PC-3 (cell line): ENCODE measurements around the gene GYPC. TPM values are rescaled to one million over a fixed set of nuclear protein-coding genes. Genes with fewer than 3 reads are reported as not detected.

Experiments used
- ATAC-seq: fragments of 200-7000 bp; cut with Tn5 transposase; 2 replicates; pipeline ENCODE4 v1.9.1; 2020; ENCODE audit warnings: mild to moderate bottlenecking, moderate library complexity
- BruUV-seq: library from RNA; stranded (reverse); fragments of 400-500 nt; replicated peaks from 2 replicates; lab custom pipeline; 2021; lab: Mats Ljungman, UMichigan
- CTCF ChIA-PET: fragments of 300-600 bp; sonication (Branson Sonifier 250); formaldehyde crosslinking; loops from one replicate; lab custom pipeline; 2022; ENCODE audit warnings: antibody characterized with exemption; lab: Charles Lee
- POLR2A ChIA-PET: fragments of 300-600 bp; sonication (Branson Sonifier 250); formaldehyde crosslinking; loops from one replicate; lab custom pipeline; 2022; ENCODE audit warnings: antibody characterized with exemption; ENCODE audit not compliant: unreplicated experiment; lab: Charles Lee
- DNase-seq: peaks from one replicate; pipeline ENCODE4 v3.0.0-alpha.2; 2015
- H2AFZ ChIP-seq: fragments of 300-600 bp; sonication (generic); 2 replicates; pipeline ENCODE4 v1.6.0; 2016; ENCODE audit warnings: antibody characterized with exemption, low read length
- H3F3A ChIP-seq: fragments of 300-600 bp; sonication (generic); one replicate; pipeline ENCODE4 v1.6.0; 2017; ENCODE audit warnings: antibody characterized with exemption, low read length, control low read depth, mild to moderate bottlenecking; ENCODE audit not compliant: unreplicated experiment
- H3K27ac ChIP-seq: fragments of 300-600 bp; sonication (generic); 2 replicates; pipeline ENCODE4 v1.5.1; 2016; ENCODE audit warnings: mild to moderate bottlenecking, low read length
- H3K27me3 ChIP-seq: fragments of 300-600 bp; sonication (generic); 2 replicates; pipeline ENCODE4 v1.6.1; 2016; ENCODE audit warnings: low read length, mixed read lengths
- H3K36me3 ChIP-seq: fragments of 300-600 bp; sonication (generic); 2 replicates; pipeline ENCODE4 v1.6.1; 2016; ENCODE audit warnings: low read depth, mixed run types, low read length, mixed read lengths
- H3K4me1 ChIP-seq: fragments of 300-600 bp; sonication (generic); 2 replicates; pipeline ENCODE4 v1.5.1; 2016; ENCODE audit warnings: low read length; ENCODE audit not compliant: insufficient read depth
- H3K4me2 ChIP-seq: fragments of 300-600 bp; sonication (generic); 2 replicates; pipeline ENCODE4 v1.6.0; 2016; ENCODE audit warnings: low read length
- H3K4me3 ChIP-seq: fragments of 300-600 bp; sonication (generic); 2 replicates; pipeline ENCODE4 v1.5.1; 2016; ENCODE audit warnings: mild to moderate bottlenecking, low read length, mixed read lengths
- H3K79me2 ChIP-seq: fragments of 300-600 bp; sonication (generic); 2 replicates; pipeline ENCODE4 v1.6.1; 2017; ENCODE audit warnings: low read length, mixed read lengths
- H3K9ac ChIP-seq: fragments of 300-600 bp; sonication (generic); 2 replicates; pipeline ENCODE4 v1.6.0; 2016; ENCODE audit warnings: mild to moderate bottlenecking, low read length
- H3K9me2 ChIP-seq: fragments of 300-600 bp; sonication (generic); replicated peaks from 2 replicates; pipeline ENCODE4 v1.6.1; 2016; ENCODE audit warnings: mixed run types, low read length, mixed read lengths
- H3K9me3 ChIP-seq: fragments of 300-600 bp; sonication (generic); 2 replicates; pipeline ENCODE4 v1.6.1; 2016; ENCODE audit warnings: low read length, mixed read lengths
- H4K20me1 ChIP-seq: fragments of 300-600 bp; sonication (generic); 2 replicates; pipeline ENCODE4 v1.6.1; 2016; ENCODE audit warnings: low read length, mixed read lengths
- EZH2 ChIP-seq: fragments of 300-600 bp; sonication (generic); IDR thresholded peaks from one replicate; pipeline ENCODE4 v1.6.1; 2017; ENCODE audit warnings: antibody characterized with exemption, mild to moderate bottlenecking, low read length; ENCODE audit not compliant: unreplicated experiment
- EZH2phosphoT487 ChIP-seq: fragments of 300-600 bp; sonication (generic); IDR thresholded peaks from 2 replicates; pipeline ENCODE4 v1.6.1; 2018; ENCODE audit warnings: mild to moderate bottlenecking, antibody characterized with exemption, low read length, borderline replicate concordance
- intact Hi-C: fragments of 100-400 bp; cut with micrococcal nuclease; formaldehyde crosslinking; loops from 2 replicates; pipeline ENCODE4 v1.9.0; 2023
- total RNA-seq: library from RNA; depleted of rRNA; stranded (reverse); fragments of >200 nt; gene quantifications from 2 replicates; pipeline ENCODE4 v1.2.3, GENCODE V29; 2014
- TF ChIP-seq, protein P1 (sequence below): fragments of 300-600 bp; sonication (generic); conservative IDR thresholded peaks from 2 replicates; pipeline ENCODE4 v1.5.1; 2017; ENCODE audit warnings: antibody characterized with exemption, low read depth, mild to moderate bottlenecking, low read length

GYPC gene
- total RNA-seq, 1 experiment from 2014 or later: not detected

GRCh38 chr2:126685629-126686028, 29.7 kb downstream of the GYPC start:
- TF ChIP-seq EZH2phosphoT487 (no peak), EZH2 (no peak)
- TF ChIP-seq, protein P1, sequence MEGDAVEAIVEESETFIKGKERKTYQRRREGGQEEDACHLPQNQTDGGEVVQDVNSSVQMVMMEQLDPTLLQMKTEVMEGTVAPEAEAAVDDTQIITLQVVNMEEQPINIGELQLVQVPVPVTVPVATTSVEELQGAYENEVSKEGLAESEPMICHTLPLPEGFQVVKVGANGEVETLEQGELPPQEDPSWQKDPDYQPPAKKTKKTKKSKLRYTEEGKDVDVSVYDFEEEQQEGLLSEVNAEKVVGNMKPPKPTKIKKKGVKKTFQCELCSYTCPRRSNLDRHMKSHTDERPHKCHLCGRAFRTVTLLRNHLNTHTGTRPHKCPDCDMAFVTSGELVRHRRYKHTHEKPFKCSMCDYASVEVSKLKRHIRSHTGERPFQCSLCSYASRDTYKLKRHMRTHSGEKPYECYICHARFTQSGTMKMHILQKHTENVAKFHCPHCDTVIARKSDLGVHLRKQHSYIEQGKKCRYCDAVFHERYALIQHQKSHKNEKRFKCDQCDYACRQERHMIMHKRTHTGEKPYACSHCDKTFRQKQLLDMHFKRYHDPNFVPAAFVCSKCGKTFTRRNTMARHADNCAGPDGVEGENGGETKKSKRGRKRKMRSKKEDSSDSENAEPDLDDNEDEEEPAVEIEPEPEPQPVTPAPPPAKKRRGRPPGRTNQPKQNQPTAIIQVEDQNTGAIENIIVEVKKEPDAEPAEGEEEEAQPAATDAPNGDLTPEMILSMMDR: no peak
- ChIA-PET POLR2A (no interaction called here), CTCF (no interaction called here)
- Histone ChIP-seq H3K79me2 (no peaks in the 10 kb centered on the region), H2AFZ (no peak overlapping the region), H3K9ac (no peak overlapping the region), H4K20me1 (no peaks in the 10 kb centered on the region), H3F3A (no peaks in the 10 kb centered on the region), H3K36me3 (no peaks in the 10 kb centered on the region), H3K4me2 (no peak overlapping the region), H3K4me3 (no peak overlapping the region), H3K9me3 (no peaks in the 10 kb centered on the region), H3K9me2 (no peaks in the 10 kb centered on the region), H3K27me3 (peaks cover 17% of the 10 kb centered on the region), H3K4me1 (no peaks in the 10 kb centered on the region), H3K27ac (no peak overlapping the region)
- BruUV-seq: no TSS peak
- DNase-seq (no peak), ATAC-seq (no peak)
- intact Hi-C loops: no loop called here

GRCh38 chr2:126686286-126686685, 30.3 kb downstream of the GYPC start:
- Histone ChIP-seq H4K20me1 (no peaks in the 10 kb centered on the region), H3K4me2 (no peak overlapping the region), H3K9ac (no peak overlapping the region), H3K9me2 (no peaks in the 10 kb centered on the region), H3K27me3 (peaks cover 10% of the 10 kb centered on the region), H2AFZ (no peak overlapping the region), H3K4me1 (no peaks in the 10 kb centered on the region), H3K79me2 (no peaks in the 10 kb centered on the region), H3K4me3 (no peak overlapping the region), H3K36me3 (no peaks in the 10 kb centered on the region), H3K27ac (no peak overlapping the region), H3F3A (no peaks in the 10 kb centered on the region), H3K9me3 (no peaks in the 10 kb centered on the region)
- ChIA-PET CTCF (no interaction called here), POLR2A (no interaction called here)
- ATAC-seq: no peak
- BruUV-seq: no TSS peak
- TF ChIP-seq EZH2phosphoT487 (no peak), EZH2 (no peak)
- TF ChIP-seq, protein P1: no peak
- intact Hi-C loops: no loop called here
- no peak for DNase-seq

GRCh38 chr2:126686841-126687485, 31.0 kb downstream of the GYPC start:
- Histone ChIP-seq H2AFZ (no peak overlapping the region), H3K27ac (no peak overlapping the region), H3F3A (no peaks in the 10 kb centered on the region), H3K4me1 (no peaks in the 10 kb centered on the region), H3K79me2 (no peaks in the 10 kb centered on the region), H4K20me1 (no peaks in the 10 kb centered on the region), H3K9me3 (no peaks in the 10 kb centered on the region), H3K36me3 (no peaks in the 10 kb centered on the region), H3K27me3 (peaks cover 3% of the 10 kb centered on the region; the same call in 1 of the 2 replicates), H3K9me2 (no peaks in the 10 kb centered on the region), H3K9ac (no peak overlapping the region), H3K4me2 (no peak overlapping the region), H3K4me3 (no peak overlapping the region)
- POLR2A ChIA-PET: no interaction called here
- ATAC-seq: no peak
- no TSS peak for BruUV-seq
- no peak for DNase-seq
- CTCF ChIA-PET: no interaction called here
- TF ChIP-seq, protein P1: no peak
- TF ChIP-seq EZH2phosphoT487 (no peak), EZH2 (no peak)
- intact Hi-C loops: no loop called here
